Activated B cell treated with CpG ODN at 0.5 μM for 24 hours (primary cell): Measurements from ENCODE around the gene PIH1D1. TPM values are rescaled to one million over a fixed set of nuclear protein-coding genes. Genes with fewer than 3 reads are reported as not detected.

Experiments used
- ATAC-seq: fragments of 200-7000 bp; cut with Tn5 transposase; one replicate; pipeline ENCODE4 v1.10.0; 2021; ENCODE audit warnings: low read depth, mild to moderate bottlenecking, moderate library complexity
- CTCF ChIA-PET: fragments of 350-600 bp; sonication (Branson Sonifier 250); formaldehyde crosslinking; loops from one replicate; lab custom pipeline; 2021; ENCODE audit warnings: antibody characterized with exemption; lab: Charles Lee
- POLR2A ChIA-PET: fragments of 350-600 bp; sonication (Branson Sonifier 250); formaldehyde crosslinking; loops from one replicate; lab custom pipeline; 2021; ENCODE audit warnings: antibody characterized with exemption; lab: Charles Lee
- DNase-seq: peaks from one replicate; pipeline ENCODE4 v3.0.0; 2022
- H3K27ac Mint-ChIP-seq: one replicate; pipeline ENCODE4 v1.8.0; 2020; ENCODE audit warnings: mixed read lengths
- H3K27me3 Mint-ChIP-seq: one replicate; pipeline ENCODE4 v1.8.0; 2021; ENCODE audit warnings: mixed read lengths
- H3K36me3 Mint-ChIP-seq: one replicate; pipeline ENCODE4 v1.8.0; 2021; ENCODE audit warnings: low read depth, mixed read lengths
- H3K4me1 Mint-ChIP-seq: one replicate; pipeline ENCODE4 v1.8.0; 2021; ENCODE audit warnings: mixed read lengths
- H3K4me3 Mint-ChIP-seq: one replicate; pipeline ENCODE4 v1.8.0; 2020; ENCODE audit warnings: mild to moderate bottlenecking, mixed read lengths
- H3K9me3 Mint-ChIP-seq: one replicate; pipeline ENCODE4 v1.8.0; 2020; ENCODE audit warnings: mixed read lengths
- intact Hi-C: fragments of 100-400 bp; cut with micrococcal nuclease; formaldehyde crosslinking; loops from one replicate; pipeline ENCODE4 v1.15.1; 2024
- total RNA-seq: library from RNA; stranded (reverse); gene quantifications from 2 replicates; pipeline ENCODE4 v1.2.3, GENCODE V29; 2022
- TF ChIP-seq, protein P1 (sequence below): fragments of 200-600 bp; IDR thresholded peaks from one replicate; pipeline ENCODE4 v1.8.0; 2022; ENCODE audit warnings: antibody characterized with exemption, mild to moderate bottlenecking

Gene PIH1D1
- total RNA-seq, 1 donor from 2014 or later = 110 TPM

- DNase-seq = no peak
- CTCF ChIA-PET = no interaction called here
- Mint-ChIP-seq H3K27ac (no peak overlapping the region), H3K36me3 (no peaks in the 10 kb centered on the region), H3K9me3 (no peaks in the 10 kb centered on the region), H3K4me1 (peaks cover 53% of the 10 kb centered on the region), H3K4me3 (peak overlapping the region; percentile 1), H3K27me3 (peaks cover 75% of the 10 kb centered on the region)
- ATAC-seq = no peak
- intact Hi-C loops = no loop called here
- TF ChIP-seq, protein P1, sequence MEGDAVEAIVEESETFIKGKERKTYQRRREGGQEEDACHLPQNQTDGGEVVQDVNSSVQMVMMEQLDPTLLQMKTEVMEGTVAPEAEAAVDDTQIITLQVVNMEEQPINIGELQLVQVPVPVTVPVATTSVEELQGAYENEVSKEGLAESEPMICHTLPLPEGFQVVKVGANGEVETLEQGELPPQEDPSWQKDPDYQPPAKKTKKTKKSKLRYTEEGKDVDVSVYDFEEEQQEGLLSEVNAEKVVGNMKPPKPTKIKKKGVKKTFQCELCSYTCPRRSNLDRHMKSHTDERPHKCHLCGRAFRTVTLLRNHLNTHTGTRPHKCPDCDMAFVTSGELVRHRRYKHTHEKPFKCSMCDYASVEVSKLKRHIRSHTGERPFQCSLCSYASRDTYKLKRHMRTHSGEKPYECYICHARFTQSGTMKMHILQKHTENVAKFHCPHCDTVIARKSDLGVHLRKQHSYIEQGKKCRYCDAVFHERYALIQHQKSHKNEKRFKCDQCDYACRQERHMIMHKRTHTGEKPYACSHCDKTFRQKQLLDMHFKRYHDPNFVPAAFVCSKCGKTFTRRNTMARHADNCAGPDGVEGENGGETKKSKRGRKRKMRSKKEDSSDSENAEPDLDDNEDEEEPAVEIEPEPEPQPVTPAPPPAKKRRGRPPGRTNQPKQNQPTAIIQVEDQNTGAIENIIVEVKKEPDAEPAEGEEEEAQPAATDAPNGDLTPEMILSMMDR = no peak
- POLR2A ChIA-PET = interaction anchor here (1.7 kb wide), 1 partner anchor 87 kb away, joined by 6 read pairs; no protein-coding TSS in a partner anchor
Observed at GRCh38 chr19:49427339-49427738, 24.3 kb downstream of the PIH1D1 start.

- CTCF ChIA-PET = interaction anchor here (1.0 kb wide), 1 partner anchor 34 kb away, joined by 3 read pairs; no protein-coding TSS in a partner anchor
Observed at GRCh38 chr19:49425922-49426592, 25.6 kb downstream of the PIH1D1 start.

GRCh38 chr19:49425178-49425577 lies 26.4 kb downstream of the PIH1D1 start, which contains the start of gene GFY:
GFY (plus strand) TSS chr19:49425388; CDS start chr19:49426431, 1,043 bp downstream.
- DNase-seq = no peak
- ChIA-PET CTCF (no interaction called here), POLR2A (interaction anchor here (0.7 kb wide), 1 partner anchor 103 kb away, joined by 4 read pairs; the partner anchor contains the start of gene RCN3)
- H3K9me3 Mint-ChIP-seq = no peaks in the 10 kb centered on the region
- H3K36me3 Mint-ChIP-seq = no peaks in the 10 kb centered on the region
- peaks cover 65% of the 10 kb centered on the region for H3K4me1 Mint-ChIP-seq
- H3K27ac Mint-ChIP-seq = no peak within 1 kb of the TSS
- intact Hi-C loops = no loop called here
- TF ChIP-seq, protein P1 = no peak
- H3K27me3 Mint-ChIP-seq = peaks cover 79% of the 10 kb centered on the region
- ATAC-seq = no peak
- H3K4me3 Mint-ChIP-seq = no peak within 1 kb of the TSS

More at GRCh38 chr19:49425922-49426592, 25.6 kb downstream of the PIH1D1 start:
- no peaks in the 10 kb centered on the region for H3K36me3 Mint-ChIP-seq
- DNase-seq (no peak), ATAC-seq (no peak)
- H3K27ac Mint-ChIP-seq = no peak overlapping the region
- no peaks in the 10 kb centered on the region for H3K9me3 Mint-ChIP-seq
- POLR2A ChIA-PET = interaction anchor here (0.6 to 1.0 kb wide), 2 partner anchors 36 to 99 kb away, joined by 3 read pairs; no protein-coding TSS in a partner anchor
- H3K27me3 Mint-ChIP-seq = peaks cover 77% of the 10 kb centered on the region
- TF ChIP-seq, protein P1 = no peak
- H3K4me3 Mint-ChIP-seq = no peak overlapping the region
- intact Hi-C loops = no loop called here
- H3K4me1 Mint-ChIP-seq = peaks cover 61% of the 10 kb centered on the region

GRCh38 chr19:49423985-49424303 lies 27.7 kb downstream of the PIH1D1 start:
- DNase-seq (no peak), ATAC-seq (no peak)
- TF ChIP-seq, protein P1 = no peak
- Mint-ChIP-seq H3K36me3 (no peaks in the 10 kb centered on the region), H3K4me3 (peak overlapping the region; percentile 42), H3K9me3 (no peaks in the 10 kb centered on the region), H3K27me3 (peaks cover 83% of the 10 kb centered on the region), H3K27ac (peak overlapping the region; percentile 2), H3K4me1 (peaks cover 70% of the 10 kb centered on the region)
- intact Hi-C loops = loop anchor here (2.0 kb wide), 2 partner anchors 15 to 17 kb away; partner anchors contain the start of gene SLC17A7
- ChIA-PET CTCF (no interaction called here), POLR2A (no interaction called here)
